IMR-90 (cell line): ENCODE results near the gene FABP7. TPM values are rescaled to one million over a fixed set of nuclear protein-coding genes. Genes with fewer than 3 reads are reported as not detected.
"Not testable (repeated sequence)": the region's sequence is repeated elsewhere in the genome, so short reads cannot be mapped to it uniquely, and the experiment has no call there.

Source experiments
- ATAC-seq: fragments of 200-7000 bp; cut with Tn5 transposase; 2 replicates; pipeline ENCODE4 v1.9.1; 2020; ENCODE audit warnings: low read depth, mild to moderate bottlenecking, moderate library complexity
- BruUV-seq: library from RNA; stranded (reverse); fragments of 400-500 nt; replicated peaks from 2 replicates; lab custom pipeline; 2021; lab: Mats Ljungman, UMichigan
- CTCF ChIA-PET: fragments of 300-600 bp; formaldehyde crosslinking; extraction: SDS; loops from one replicate; lab custom pipeline; 2021; ENCODE audit warnings: antibody characterized with exemption; lab: Yijun Ruan, JAX
- POLR2A ChIA-PET: fragments of 300-600 bp; sonication (Branson Sonifier 250); formaldehyde crosslinking; loops from one replicate; lab custom pipeline; 2022; ENCODE audit warnings: antibody characterized with exemption; ENCODE audit not compliant: unreplicated experiment; lab: Charles Lee
- DNase-seq: peaks from one replicate; pipeline ENCODE4 v3.0.0; 2013
- H2AFZ ChIP-seq: replicated peaks from 2 replicates; pipeline ENCODE3; 2013; ENCODE audit warnings: low read length, mild to moderate bottlenecking; ENCODE audit not compliant: poor library complexity
- H2AK5ac ChIP-seq: 2 replicates; pipeline ENCODE4 v1.6.1; 2013; ENCODE audit warnings: low read depth, low read length, inconsistent platforms
- H2AK9ac ChIP-seq: replicated peaks from 2 replicates; pipeline ENCODE3; 2013; ENCODE audit warnings: mild to moderate bottlenecking, low read depth, low read length, moderate library complexity; ENCODE audit not compliant: poor library complexity
- H2BK120ac ChIP-seq: 2 replicates; pipeline ENCODE4 v1.6.1; 2013; ENCODE audit warnings: low read depth, low read length, inconsistent platforms
- H2BK15ac ChIP-seq: 3 replicates; pipeline ENCODE4 v1.6.1; 2013; ENCODE audit warnings: low read depth, low read length, inconsistent platforms
- H2BK20ac ChIP-seq: 2 replicates; pipeline ENCODE4 v1.6.1; 2013; ENCODE audit warnings: low read depth, mild to moderate bottlenecking, inconsistent platforms, low read length, moderate library complexity
- H2BK5ac ChIP-seq: 2 replicates; pipeline ENCODE4 v1.6.1; 2013; ENCODE audit warnings: mild to moderate bottlenecking, low read depth, low read length, inconsistent platforms; ENCODE audit not compliant: poor library complexity, severe bottlenecking
- H3K14ac ChIP-seq: replicated peaks from 2 replicates; pipeline ENCODE4 v1.6.1; 2013; ENCODE audit warnings: low read depth, low read length, inconsistent platforms
- H3K18ac ChIP-seq: 2 replicates; pipeline ENCODE4 v1.6.1; 2013; ENCODE audit warnings: low read depth, low read length, control low read depth
- H3K23ac ChIP-seq: 2 replicates; pipeline ENCODE4 v1.6.1; 2013; ENCODE audit warnings: low read depth, low read length, inconsistent platforms
- H3K27ac ChIP-seq: 2 replicates; pipeline ENCODE4 v1.5.1; 2013; ENCODE audit warnings: mild to moderate bottlenecking, control low read depth, low read length; ENCODE audit not compliant: insufficient read depth
- H3K27me3 ChIP-seq: 2 replicates; pipeline ENCODE4 v1.6.1; 2013; ENCODE audit warnings: low read length; ENCODE audit not compliant: control insufficient read depth, insufficient read depth
- H3K36me3 ChIP-seq: 2 replicates; pipeline ENCODE4 v1.6.1; 2013; ENCODE audit warnings: low read length, mixed read lengths; ENCODE audit not compliant: control insufficient read depth, insufficient read depth
- H3K4ac ChIP-seq: 2 replicates; pipeline ENCODE4 v1.6.1; 2013; ENCODE audit warnings: low read depth, low read length, inconsistent platforms
- H3K4me1 ChIP-seq: 2 replicates; pipeline ENCODE4 v1.6.1; 2013; ENCODE audit warnings: low read length, mixed read lengths; ENCODE audit not compliant: control insufficient read depth, insufficient read depth
- H3K4me2 ChIP-seq: 2 replicates; pipeline ENCODE4 v1.6.1; 2013; ENCODE audit warnings: low read depth, mild to moderate bottlenecking, control low read depth, low read length, moderate library complexity
- H3K4me3 ChIP-seq: 2 replicates; pipeline ENCODE4 v1.5.1; 2013; ENCODE audit warnings: low read depth, mild to moderate bottlenecking, control low read depth, low read length, moderate library complexity; ENCODE audit not compliant: insufficient read depth
- H3K56ac ChIP-seq: 2 replicates; pipeline ENCODE4 v1.6.1; 2013; ENCODE audit warnings: low read length, inconsistent platforms; ENCODE audit not compliant: insufficient read depth; ENCODE audit errors: extremely low read depth
- H3K79me1 ChIP-seq, 2 experiments: 2 replicates each; pipeline ENCODE4 v1.6.1; 2013; ENCODE audit warnings: low read length in 2 of 2, inconsistent platforms in 1 of 2, low read depth in 1 of 2
- H3K9ac ChIP-seq: 2 replicates; pipeline ENCODE4 v1.6.1; 2013; ENCODE audit warnings: low read depth, low read length, control low read depth
- H3K9me1 ChIP-seq: 2 replicates; pipeline ENCODE4 v1.6.1; 2013; ENCODE audit warnings: low read length, inconsistent platforms; ENCODE audit not compliant: insufficient read depth
- H3K9me3 ChIP-seq: 2 replicates; pipeline ENCODE4 v1.6.1; 2013; ENCODE audit warnings: low read length; ENCODE audit not compliant: control insufficient read depth, insufficient read depth
- H4K20me1 ChIP-seq: 2 replicates; pipeline ENCODE4 v1.6.1; 2013; ENCODE audit warnings: low read length, inconsistent platforms; ENCODE audit not compliant: insufficient read depth
- H4K5ac ChIP-seq: 2 replicates; pipeline ENCODE4 v1.6.1; 2013; ENCODE audit warnings: mild to moderate bottlenecking, low read depth, low read length, control low read depth
- H4K8ac ChIP-seq, 2 experiments: 2 replicates each; pipeline ENCODE4 v1.6.1; 2013; ENCODE audit warnings: low read depth in 2 of 2, low read length in 2 of 2, control low read depth in 1 of 2, inconsistent platforms in 1 of 2
- H4K91ac ChIP-seq: 2 replicates; pipeline ENCODE4 v1.6.1; 2013; ENCODE audit warnings: low read depth, low read length, inconsistent platforms; ENCODE audit not compliant: insufficient read depth
- ELK1 ChIP-seq: fragments of 150-350 bp; IDR thresholded peaks from 2 replicates; pipeline ENCODE4 v1.6.1; 2016; ENCODE audit warnings: low read depth, mild to moderate bottlenecking, low read length, moderate library complexity, borderline replicate concordance
- RAD21 ChIP-seq: IDR thresholded peaks from 2 replicates; pipeline ENCODE4 v1.6.1; 2012; ENCODE audit warnings: low read length, improper control_type of control experiment
- WGBS, 2 experiments: methylation state at CpG; one replicate each; pipeline versions ENCODE4 v1.1.5 to v1.1.7; 2013; ENCODE audit warnings: missing lambda C conversion rate in 2 of 2; ENCODE audit not compliant: insufficient read length in 1 of 2; ENCODE audit errors: extremely low coverage in 2 of 2; 5-methylcytosine and 5-hydroxymethylcytosine counted together
- dilution Hi-C: fragments of 300-500 bp; cut with HindIII; formaldehyde crosslinking; loops from one replicate; pipeline ENCODE4 v1.14.3; 2018; ENCODE audit warnings: low sequenced_read_pairs; ENCODE audit not compliant: unreplicated experiment
- in situ Hi-C: fragments of 300-500 bp; cut with MboI; formaldehyde crosslinking; loops from 3 replicates; pipeline ENCODE4 v1.14.3; 2019; ENCODE audit warnings: low sequenced_read_pairs, inconsistent platforms, mixed read lengths
- intact Hi-C: fragments of 100-400 bp; cut with micrococcal nuclease; formaldehyde crosslinking; loops from 2 replicates; pipeline ENCODE4 v1.10.0; 2022
- polyA plus RNA-seq, 3 experiments: library from polyadenylated mRNA; depleted of rRNA; stranded (reverse); fragments of >200 nt; gene quantifications; 2 replicates each; pipeline ENCODE4 v1.2.3, GENCODE V29; 2012; ENCODE audit warnings: low replicate concordance in 1 of 3
- total RNA-seq: library from RNA; depleted of rRNA; stranded (reverse); fragments of >200 nt; gene quantifications from 2 replicates; pipeline ENCODE4 v1.2.3, GENCODE V29; 2012

FABP7 gene
- total and polyA plus RNA-seq, 2 of the 4 experiments (the other 2 are of a cell fraction): not detected

- no peak overlapping the region for H3K4me3 ChIP-seq
- H2BK5ac ChIP-seq: no peak overlapping the region
- DNase-seq: no peak
- H3K9ac ChIP-seq: no peak overlapping the region
- H3K9me1 ChIP-seq: no peaks in the 10 kb centered on the region
- no peaks in the 10 kb centered on the region; the same call in 1 of the 2 replicates for H3K4me1 ChIP-seq
- dilution Hi-C loops (no loop called here), in situ Hi-C loops (no loop called here), intact Hi-C loops (no loop called here)
- H2BK120ac ChIP-seq: no peak overlapping the region
- H2BK20ac ChIP-seq: no peak overlapping the region
- no peaks in the 10 kb centered on the region for H3K36me3 ChIP-seq
- no peak overlapping the region for H3K4me2 ChIP-seq
- no peaks in the 10 kb centered on the region for H3K79me1 ChIP-seq
- TF ChIP-seq RAD21: no peak
- no peak for TF ChIP-seq ELK1
- H4K91ac ChIP-seq: no peak overlapping the region
- no peaks in the 10 kb centered on the region for H3K9me3 ChIP-seq
- no peak overlapping the region for H3K27ac ChIP-seq
- no peak overlapping the region for H2BK15ac ChIP-seq
- H3K18ac ChIP-seq: no peak overlapping the region
- BruUV-seq: no TSS peak
- H4K8ac ChIP-seq: no peak overlapping the region
- no peak overlapping the region for H3K4ac ChIP-seq
- ChIA-PET POLR2A (no interaction called here), CTCF (no interaction called here)
- no peak for ATAC-seq
- no peak overlapping the region for H4K5ac ChIP-seq
- no peak overlapping the region for H2AK9ac ChIP-seq
- WGBS, 2 experiments: no CpG with 5 or more reads among the region's 10 CpGs
- no peak overlapping the region for H3K14ac ChIP-seq
- no peak overlapping the region for H3K56ac ChIP-seq
- H2AK5ac ChIP-seq: no peak overlapping the region
- no peak overlapping the region for H3K23ac ChIP-seq
- H4K20me1 ChIP-seq: no peaks in the 10 kb centered on the region
- H2AFZ ChIP-seq: no peak overlapping the region
- peaks cover 7% of the 10 kb centered on the region for H3K27me3 ChIP-seq
These were observed 31.9 kb upstream of the FABP7 start for GRCh38 chr6:122747573-122747972.

- DNase-seq, H3K18ac ChIP-seq, intact Hi-C loops, H2AK9ac ChIP-seq, H3K9me1 ChIP-seq, H2BK120ac ChIP-seq, H3K23ac ChIP-seq, H3K9me3 ChIP-seq, H3K4me1 ChIP-seq, H4K8ac ChIP-seq, H2AFZ ChIP-seq, H4K20me1 ChIP-seq, H2BK5ac ChIP-seq, in situ Hi-C loops, BruUV-seq, H3K4ac ChIP-seq, H3K9ac ChIP-seq, POLR2A ChIA-PET, H3K36me3 ChIP-seq, H3K4me3 ChIP-seq, H4K91ac ChIP-seq, H2BK15ac ChIP-seq, H3K4me2 ChIP-seq, ATAC-seq, H2AK5ac ChIP-seq, H3K79me1 ChIP-seq, H2BK20ac ChIP-seq, H3K14ac ChIP-seq, H3K27me3 ChIP-seq, dilution Hi-C loops, H3K56ac ChIP-seq, H3K27ac ChIP-seq, H4K5ac ChIP-seq: not testable (repeated sequence)
- WGBS, 2 experiments: no CpG with 5 or more reads among the region's 5 CpGs
- CTCF ChIA-PET: interaction anchor here (1.0 kb wide), 1 partner anchor 17 kb away, joined by 5 read pairs; no protein-coding TSS in a partner anchor
These were observed 30.6 kb upstream of the FABP7 start for GRCh38 chr6:122748945-122749344.
